GM21390 (cell line): ENCODE measurements around the gene AP4E1.
"Not testable (repeated sequence)": the region's sequence is repeated elsewhere in the genome, so short reads cannot be mapped to it uniquely, and the experiment has no call there.

Source experiments
- ATAC-seq: cut with Tn5 transposase; IDR thresholded peaks from one replicate; pipeline ENCODE4 v1.9.1; 2021; ENCODE audit not compliant: unreplicated experiment

Gene AP4E1

GRCh38 chr15:50943638-50944037 lies 35.2 kb downstream of the AP4E1 start:
- ATAC-seq, result no peak

- ATAC-seq, result no peak
These were observed 36.2 kb downstream of the AP4E1 start for GRCh38 chr15:50944672-50945071.

GRCh38 chr15:50945725-50946124 lies 37.2 kb downstream of the AP4E1 start:
- no peak for ATAC-seq

GRCh38 chr15:50950745-50951144 lies 42.3 kb downstream of the AP4E1 start:
- ATAC-seq, result not testable (repeated sequence)

GRCh38 chr15:50953302-50953701 lies 44.8 kb downstream of the AP4E1 start:
- no peak for ATAC-seq

GRCh38 chr15:50954837-50955236 lies 46.4 kb downstream of the AP4E1 start:
- ATAC-seq, result not testable (repeated sequence)

GRCh38 chr15:50959717-50960116 lies 51.2 kb downstream of the AP4E1 start:
- no peak for ATAC-seq

- ATAC-seq, result no peak
These were observed 55.6 kb downstream of the AP4E1 start for GRCh38 chr15:50964075-50964474.

GRCh38 chr15:50968353-50968752 lies 59.9 kb downstream of the AP4E1 start:
- ATAC-seq, result no peak

- ATAC-seq, result no peak
These were observed 62.0 kb downstream of the AP4E1 start for GRCh38 chr15:50970524-50970923.

- no peak for ATAC-seq
These were observed 62.6 kb downstream of the AP4E1 start for GRCh38 chr15:50971115-50971514.

GRCh38 chr15:50971542-50971941 lies 63.1 kb downstream of the AP4E1 start:
- ATAC-seq, result no peak

- no peak for ATAC-seq
These were observed 65.1 kb downstream of the AP4E1 start for GRCh38 chr15:50973605-50974004.

- ATAC-seq, result no peak
These were observed 68.7 kb downstream of the AP4E1 start for GRCh38 chr15:50977162-50977561.

GRCh38 chr15:50978580-50978979 lies 70.1 kb downstream of the AP4E1 start:
- no peak for ATAC-seq

- no peak for ATAC-seq
These were observed 70.6 kb downstream of the AP4E1 start for GRCh38 chr15:50979041-50979440.

- ATAC-seq, result no peak
These were observed 85.1 kb downstream of the AP4E1 start for GRCh38 chr15:50993598-50993997.

GRCh38 chr15:50996641-50997040 lies 88.2 kb downstream of the AP4E1 start:
- no peak for ATAC-seq

GRCh38 chr15:50997371-50998051 lies 89.0 kb downstream of the AP4E1 start:
- no peak for ATAC-seq

GRCh38 chr15:51004103-51004551 lies 95.6 kb downstream of the AP4E1 start:
- no peak for ATAC-seq

- no peak for ATAC-seq
These were observed 98.0 kb downstream of the AP4E1 start for GRCh38 chr15:51006336-51006985.

GRCh38 chr15:51007131-51007666 lies 98.7 kb downstream of the AP4E1 start:
- no peak for ATAC-seq
